GM23338 (cell line): ENCODE results near the gene ARHGAP28. TPM values are rescaled to one million over a fixed set of nuclear protein-coding genes. Genes with fewer than 3 reads are reported as not detected.

Experiments used
- ATAC-seq: fragments of 200-7000 bp; cut with Tn5 transposase; 3 replicates; pipeline ENCODE4 v1.9.1; 2020
- DNase-seq: peaks from one replicate; pipeline ENCODE4 v3.0.0-alpha.2; 2015; ENCODE audit warnings: low spot score
- H2AFZ ChIP-seq: fragments of 200-600 bp; sonication (generic); 2 replicates; pipeline ENCODE4 v1.8.0; 2016; ENCODE audit warnings: antibody characterized with exemption, mild to moderate bottlenecking, moderate library complexity
- H3F3A ChIP-seq: fragments of 200-600 bp; sonication (generic); replicated peaks from 2 replicates; pipeline ENCODE4 v1.8.0; 2017; ENCODE audit warnings: antibody characterized with exemption, mixed run types, low read depth
- H3K27ac ChIP-seq: fragments of 200-600 bp; sonication (generic); 2 replicates; pipeline ENCODE4 v1.6.1; 2016; ENCODE audit warnings: low read depth
- H3K27me3 ChIP-seq: fragments of 200-600 bp; sonication (generic); 2 replicates; pipeline ENCODE4 v1.8.0; 2016; ENCODE audit warnings: mild to moderate bottlenecking, mixed run types, moderate library complexity; ENCODE audit not compliant: insufficient read depth
- H3K36me3 ChIP-seq: fragments of 200-600 bp; sonication (generic); 2 replicates; pipeline ENCODE4 v1.8.0; 2016; ENCODE audit warnings: mild to moderate bottlenecking; ENCODE audit not compliant: insufficient read depth
- H3K4me1 ChIP-seq: fragments of 200-600 bp; sonication (generic); 2 replicates; pipeline ENCODE4 v1.8.0; 2016; ENCODE audit warnings: mild to moderate bottlenecking, moderate library complexity; ENCODE audit not compliant: insufficient read depth
- H3K4me2 ChIP-seq: fragments of 200-600 bp; sonication (generic); 2 replicates; pipeline ENCODE4 v1.7.1; 2017; ENCODE audit warnings: mixed run types
- H3K4me3 ChIP-seq: fragments of 200-600 bp; sonication (generic); 2 replicates; pipeline ENCODE4 v1.6.1; 2016; ENCODE audit warnings: mixed run types
- H3K79me2 ChIP-seq: fragments of 200-600 bp; sonication (generic); replicated peaks from 2 replicates; pipeline ENCODE4 v1.8.0; 2017; ENCODE audit warnings: mild to moderate bottlenecking; ENCODE audit not compliant: insufficient read depth
- H3K9me2 ChIP-seq: fragments of 200-600 bp; sonication (generic); 2 replicates; pipeline ENCODE4 v1.8.0; 2017; ENCODE audit not compliant: insufficient read depth
- H4K20me1 ChIP-seq: fragments of 200-600 bp; sonication (generic); replicated peaks from 2 replicates; pipeline ENCODE4 v1.8.0; 2017; ENCODE audit warnings: mild to moderate bottlenecking; ENCODE audit not compliant: insufficient read depth
- H3K27ac Mint-ChIP-seq: 2 replicates; pipeline ENCODE4 v1.8.0; 2020; ENCODE audit warnings: inconsistent platforms, mild to moderate bottlenecking, moderate library complexity, mixed read lengths
- H3K27me3 Mint-ChIP-seq: 3 replicates; pipeline ENCODE4 v1.8.0; 2022; ENCODE audit warnings: low read depth, mild to moderate bottlenecking, moderate library complexity, mixed read lengths, inconsistent platforms; ENCODE audit not compliant: insufficient read depth, poor library complexity
- H3K36me3 Mint-ChIP-seq: 3 replicates; pipeline ENCODE4 v1.8.0; 2021; ENCODE audit warnings: low read depth, mild to moderate bottlenecking, inconsistent platforms, moderate library complexity, mixed read lengths
- H3K4me1 Mint-ChIP-seq: 3 replicates; pipeline ENCODE4 v1.8.0; 2020; ENCODE audit warnings: mild to moderate bottlenecking, inconsistent platforms, mixed read lengths
- H3K4me3 Mint-ChIP-seq: 3 replicates; pipeline ENCODE4 v1.8.0; 2021; ENCODE audit warnings: moderate library complexity, mild to moderate bottlenecking, inconsistent platforms, mixed read lengths
- H3K9me3 Mint-ChIP-seq: 3 replicates; pipeline ENCODE4 v1.8.0; 2020; ENCODE audit warnings: moderate library complexity, mild to moderate bottlenecking, inconsistent platforms, mixed read lengths
- CREB1 ChIP-seq: fragments of 250-450 bp; sonication (Bioruptor Pico); IDR thresholded peaks from 2 replicates; pipeline ENCODE4 v1.5.0; 2020; ENCODE audit warnings: low read depth, mild to moderate bottlenecking, moderate library complexity
- CTCF ChIP-seq, 2 experiments: fragments of 200-600 bp in 1 of 2; sonication (generic) in 1 of 2; conservative IDR thresholded peaks; 2 replicates each; pipeline versions ENCODE4 v1.5.1 to v1.6.1; 2016 to 2017; ENCODE audit warnings: antibody characterized with exemption in 2 of 2, low read depth in 2 of 2, mild to moderate bottlenecking in 2 of 2, moderate library complexity in 1 of 2
- EZH2 ChIP-seq: fragments of 200-600 bp; sonication (generic); IDR thresholded peaks from one replicate; pipeline ENCODE4 v1.8.0; 2017; ENCODE audit warnings: antibody characterized with exemption, mild to moderate bottlenecking, low read depth; ENCODE audit not compliant: unreplicated experiment
- EZH2phosphoT487 ChIP-seq: fragments of 200-600 bp; sonication (generic); IDR thresholded peaks from one replicate; pipeline ENCODE4 v1.8.1; 2018; ENCODE audit warnings: antibody characterized with exemption; ENCODE audit not compliant: unreplicated experiment
- JUNB ChIP-seq: IDR thresholded peaks from one replicate; pipeline ENCODE4 v1.6.1; 2016; ENCODE audit warnings: antibody characterized with exemption; ENCODE audit not compliant: unreplicated experiment
- NANOG ChIP-seq: IDR thresholded peaks from 2 replicates; pipeline ENCODE4 v1.6.1; 2016; ENCODE audit warnings: antibody characterized with exemption, borderline replicate concordance
- POLR2AphosphoS5 ChIP-seq: IDR thresholded peaks from 2 replicates; pipeline ENCODE4 v1.6.1; 2016; ENCODE audit warnings: antibody characterized with exemption, low read depth
- STAT1 ChIP-seq: IDR thresholded peaks from one replicate; pipeline ENCODE4 v1.6.1; 2016; ENCODE audit warnings: antibody characterized with exemption; ENCODE audit not compliant: unreplicated experiment
- ZNF114 ChIP-seq: fragments of 250-450 bp; sonication (Bioruptor Pico); IDR thresholded peaks from 2 replicates; pipeline ENCODE4 v1.5.0; 2020; ENCODE audit warnings: mild to moderate bottlenecking, moderate library complexity
- ZNF331 ChIP-seq: fragments of 250-450 bp; sonication (Bioruptor Pico); IDR thresholded peaks from 2 replicates; pipeline ENCODE4 v1.5.0; 2020; ENCODE audit warnings: low read depth, mild to moderate bottlenecking, moderate library complexity
- polyA plus RNA-seq: library from polyadenylated mRNA; unstranded; fragments of >200 nt; fragmentation: Nextera tagmentation; extraction: Ambion mirVana; gene quantifications from 2 replicates; pipeline ENCODE4 v1.2.1, GENCODE V29; 2016
- total RNA-seq: library from RNA; depleted of rRNA; stranded (reverse); fragments of >200 nt; shearing (Covaris generic); gene quantifications from 2 replicates; pipeline ENCODE4 v1.2.3, GENCODE V29; 2014
- TF ChIP-seq, protein P1 (sequence below): fragments of 250-450 bp; sonication (Bioruptor Pico); IDR thresholded peaks from 2 replicates; pipeline ENCODE4 v1.5.0; 2020; ENCODE audit warnings: mild to moderate bottlenecking, moderate library complexity
- TF ChIP-seq, protein P2 (sequence below): IDR thresholded peaks from one replicate; pipeline ENCODE4 v1.6.1; 2018; ENCODE audit warnings: antibody characterized with exemption; ENCODE audit not compliant: unreplicated experiment
- TF ChIP-seq, protein P3 (sequence below): IDR thresholded peaks from 2 replicates; pipeline ENCODE4 v1.6.1; 2016; ENCODE audit warnings: antibody characterized with exemption

ARHGAP28 gene
- total and polyA plus RNA-seq, 2 experiments from 2014 or later: 2.8 to 9.6 TPM

- DNase-seq (no peak), ATAC-seq (no peak)
- no peaks in the 10 kb centered on the region for H3K9me2 ChIP-seq
- H2AFZ ChIP-seq: no peak overlapping the region
- TF ChIP-seq ZNF114 (CRISPR knock-in tag) (no peak), CTCF (conservative IDR thresholded peaks at IDR 0.05; ENCODE audit: low read depth in 2 of 2) (no peak), ZNF331 (CRISPR knock-in tag) (no peak), CREB1 (no peak), EZH2phosphoT487 (no peak), POLR2AphosphoS5 (no peak), JUNB (no peak), NANOG (no peak), EZH2 (no peak), STAT1 (no peak)
- TF ChIP-seq, protein P1, sequence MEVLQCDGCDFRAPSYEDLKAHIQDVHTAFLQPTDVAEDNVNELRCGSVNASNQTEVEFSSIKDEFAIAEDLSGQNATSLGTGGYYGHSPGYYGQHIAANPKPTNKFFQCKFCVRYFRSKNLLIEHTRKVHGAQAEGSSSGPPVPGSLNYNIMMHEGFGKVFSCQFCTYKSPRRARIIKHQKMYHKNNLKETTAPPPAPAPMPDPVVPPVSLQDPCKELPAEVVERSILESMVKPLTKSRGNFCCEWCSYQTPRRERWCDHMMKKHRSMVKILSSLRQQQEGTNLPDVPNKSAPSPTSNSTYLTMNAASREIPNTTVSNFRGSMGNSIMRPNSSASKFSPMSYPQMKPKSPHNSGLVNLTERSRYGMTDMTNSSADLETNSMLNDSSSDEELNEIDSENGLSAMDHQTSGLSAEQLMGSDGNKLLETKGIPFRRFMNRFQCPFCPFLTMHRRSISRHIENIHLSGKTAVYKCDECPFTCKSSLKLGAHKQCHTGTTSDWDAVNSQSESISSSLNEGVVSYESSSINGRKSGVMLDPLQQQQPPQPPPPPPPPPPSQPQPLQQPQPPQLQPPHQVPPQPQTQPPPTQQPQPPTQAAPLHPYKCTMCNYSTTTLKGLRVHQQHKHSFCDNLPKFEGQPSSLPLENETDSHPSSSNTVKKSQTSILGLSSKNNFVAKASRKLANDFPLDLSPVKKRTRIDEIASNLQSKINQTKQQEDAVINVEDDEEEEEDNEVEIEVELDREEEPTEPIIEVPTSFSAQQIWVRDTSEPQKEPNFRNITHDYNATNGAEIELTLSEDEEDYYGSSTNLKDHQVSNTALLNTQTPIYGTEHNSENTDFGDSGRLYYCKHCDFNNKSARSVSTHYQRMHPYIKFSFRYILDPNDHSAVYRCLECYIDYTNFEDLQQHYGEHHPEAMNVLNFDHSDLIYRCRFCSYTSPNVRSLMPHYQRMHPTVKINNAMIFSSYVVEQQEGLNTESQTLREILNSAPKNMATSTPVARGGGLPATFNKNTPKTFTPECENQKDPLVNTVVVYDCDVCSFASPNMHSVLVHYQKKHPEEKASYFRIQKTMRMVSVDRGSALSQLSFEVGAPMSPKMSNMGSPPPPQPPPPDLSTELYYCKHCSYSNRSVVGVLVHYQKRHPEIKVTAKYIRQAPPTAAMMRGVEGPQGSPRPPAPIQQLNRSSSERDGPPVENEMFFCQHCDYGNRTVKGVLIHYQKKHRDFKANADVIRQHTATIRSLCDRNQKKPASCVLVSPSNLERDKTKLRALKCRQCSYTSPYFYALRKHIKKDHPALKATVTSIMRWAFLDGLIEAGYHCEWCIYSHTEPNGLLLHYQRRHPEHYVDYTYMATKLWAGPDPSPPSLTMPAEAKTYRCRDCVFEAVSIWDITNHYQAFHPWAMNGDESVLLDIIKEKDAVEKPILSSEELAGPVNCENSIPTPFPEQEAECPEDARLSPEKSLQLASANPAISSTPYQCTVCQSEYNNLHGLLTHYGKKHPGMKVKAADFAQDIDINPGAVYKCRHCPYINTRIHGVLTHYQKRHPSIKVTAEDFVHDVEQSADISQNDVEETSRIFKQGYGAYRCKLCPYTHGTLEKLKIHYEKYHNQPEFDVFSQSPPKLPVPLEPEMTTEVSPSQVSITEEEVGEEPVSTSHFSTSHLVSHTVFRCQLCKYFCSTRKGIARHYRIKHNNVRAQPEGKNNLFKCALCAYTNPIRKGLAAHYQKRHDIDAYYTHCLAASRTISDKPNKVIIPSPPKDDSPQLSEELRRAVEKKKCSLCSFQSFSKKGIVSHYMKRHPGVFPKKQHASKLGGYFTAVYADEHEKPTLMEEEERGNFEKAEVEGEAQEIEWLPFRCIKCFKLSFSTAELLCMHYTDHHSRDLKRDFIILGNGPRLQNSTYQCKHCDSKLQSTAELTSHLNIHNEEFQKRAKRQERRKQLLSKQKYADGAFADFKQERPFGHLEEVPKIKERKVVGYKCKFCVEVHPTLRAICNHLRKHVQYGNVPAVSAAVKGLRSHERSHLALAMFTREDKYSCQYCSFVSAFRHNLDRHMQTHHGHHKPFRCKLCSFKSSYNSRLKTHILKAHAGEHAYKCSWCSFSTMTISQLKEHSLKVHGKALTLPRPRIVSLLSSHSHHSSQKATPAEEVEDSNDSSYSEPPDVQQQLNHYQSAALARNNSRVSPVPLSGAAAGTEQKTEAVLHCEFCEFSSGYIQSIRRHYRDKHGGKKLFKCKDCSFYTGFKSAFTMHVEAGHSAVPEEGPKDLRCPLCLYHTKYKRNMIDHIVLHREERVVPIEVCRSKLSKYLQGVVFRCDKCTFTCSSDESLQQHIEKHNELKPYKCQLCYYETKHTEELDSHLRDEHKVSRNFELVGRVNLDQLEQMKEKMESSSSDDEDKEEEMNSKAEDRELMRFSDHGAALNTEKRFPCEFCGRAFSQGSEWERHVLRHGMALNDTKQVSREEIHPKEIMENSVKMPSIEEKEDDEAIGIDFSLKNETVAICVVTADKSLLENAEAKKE: no peak
- TF ChIP-seq, protein P2, sequence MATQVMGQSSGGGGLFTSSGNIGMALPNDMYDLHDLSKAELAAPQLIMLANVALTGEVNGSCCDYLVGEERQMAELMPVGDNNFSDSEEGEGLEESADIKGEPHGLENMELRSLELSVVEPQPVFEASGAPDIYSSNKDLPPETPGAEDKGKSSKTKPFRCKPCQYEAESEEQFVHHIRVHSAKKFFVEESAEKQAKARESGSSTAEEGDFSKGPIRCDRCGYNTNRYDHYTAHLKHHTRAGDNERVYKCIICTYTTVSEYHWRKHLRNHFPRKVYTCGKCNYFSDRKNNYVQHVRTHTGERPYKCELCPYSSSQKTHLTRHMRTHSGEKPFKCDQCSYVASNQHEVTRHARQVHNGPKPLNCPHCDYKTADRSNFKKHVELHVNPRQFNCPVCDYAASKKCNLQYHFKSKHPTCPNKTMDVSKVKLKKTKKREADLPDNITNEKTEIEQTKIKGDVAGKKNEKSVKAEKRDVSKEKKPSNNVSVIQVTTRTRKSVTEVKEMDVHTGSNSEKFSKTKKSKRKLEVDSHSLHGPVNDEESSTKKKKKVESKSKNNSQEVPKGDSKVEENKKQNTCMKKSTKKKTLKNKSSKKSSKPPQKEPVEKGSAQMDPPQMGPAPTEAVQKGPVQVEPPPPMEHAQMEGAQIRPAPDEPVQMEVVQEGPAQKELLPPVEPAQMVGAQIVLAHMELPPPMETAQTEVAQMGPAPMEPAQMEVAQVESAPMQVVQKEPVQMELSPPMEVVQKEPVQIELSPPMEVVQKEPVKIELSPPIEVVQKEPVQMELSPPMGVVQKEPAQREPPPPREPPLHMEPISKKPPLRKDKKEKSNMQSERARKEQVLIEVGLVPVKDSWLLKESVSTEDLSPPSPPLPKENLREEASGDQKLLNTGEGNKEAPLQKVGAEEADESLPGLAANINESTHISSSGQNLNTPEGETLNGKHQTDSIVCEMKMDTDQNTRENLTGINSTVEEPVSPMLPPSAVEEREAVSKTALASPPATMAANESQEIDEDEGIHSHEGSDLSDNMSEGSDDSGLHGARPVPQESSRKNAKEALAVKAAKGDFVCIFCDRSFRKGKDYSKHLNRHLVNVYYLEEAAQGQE: no peak
- TF ChIP-seq, protein P3, sequence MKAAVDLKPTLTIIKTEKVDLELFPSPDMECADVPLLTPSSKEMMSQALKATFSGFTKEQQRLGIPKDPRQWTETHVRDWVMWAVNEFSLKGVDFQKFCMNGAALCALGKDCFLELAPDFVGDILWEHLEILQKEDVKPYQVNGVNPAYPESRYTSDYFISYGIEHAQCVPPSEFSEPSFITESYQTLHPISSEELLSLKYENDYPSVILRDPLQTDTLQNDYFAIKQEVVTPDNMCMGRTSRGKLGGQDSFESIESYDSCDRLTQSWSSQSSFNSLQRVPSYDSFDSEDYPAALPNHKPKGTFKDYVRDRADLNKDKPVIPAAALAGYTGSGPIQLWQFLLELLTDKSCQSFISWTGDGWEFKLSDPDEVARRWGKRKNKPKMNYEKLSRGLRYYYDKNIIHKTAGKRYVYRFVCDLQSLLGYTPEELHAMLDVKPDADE: no peak
- no peak overlapping the region for H3K27ac Mint-ChIP-seq
- H3K36me3 Mint-ChIP-seq: no peaks in the 10 kb centered on the region
- H3F3A ChIP-seq: no peaks in the 10 kb centered on the region
- no peaks in the 10 kb centered on the region for H3K36me3 ChIP-seq
- H3K4me2 ChIP-seq: no peak overlapping the region
- H3K27me3 Mint-ChIP-seq: no peaks in the 10 kb centered on the region
- H3K27ac ChIP-seq: no peak overlapping the region
- H3K79me2 ChIP-seq: no peaks in the 10 kb centered on the region
- no peak overlapping the region for H3K4me3 Mint-ChIP-seq
- H3K4me1 Mint-ChIP-seq: peaks cover 19% of the 10 kb centered on the region
- peaks cover 11% of the 10 kb centered on the region for H3K4me1 ChIP-seq
- H4K20me1 ChIP-seq: no peaks in the 10 kb centered on the region
- H3K4me3 ChIP-seq: no peak overlapping the region
- H3K27me3 ChIP-seq: no peaks in the 10 kb centered on the region
- no peaks in the 10 kb centered on the region; the same call in 2 of the 3 replicates for H3K9me3 Mint-ChIP-seq
These were observed 18.0 kb upstream of the ARHGAP28 start for GRCh38 chr18:6711467-6711866.
